Kidney glomerular epithelial cell (primary cell): ENCODE results near the gene CEACAM5.
A peak's percentile ranks its signal among the peaks of the same experiment; 100 is the strongest.
"Not testable (repeated sequence)": the region's sequence is repeated elsewhere in the genome, so short reads cannot be mapped to it uniquely, and the experiment has no call there.

Experiments
- DNase-seq: peaks from one replicate; lab custom pipeline; 2025; lab: John Stamatoyannopoulos, UW

The CEACAM5 gene

GRCh38 chr19:41700381-41701195 lies 7.8 kb upstream of the CEACAM5 start:
- DNase-seq = no peak

GRCh38 chr19:41701401-41702075 lies 6.9 kb upstream of the CEACAM5 start:
- no peak for DNase-seq

- DNase-seq = peak; percentile 5
These were observed 6.2 kb upstream of the CEACAM5 start for GRCh38 chr19:41702171-41702651.

- no peak for DNase-seq
These were observed 4.7 kb upstream of the CEACAM5 start for GRCh38 chr19:41703602-41704293.

- no peak for DNase-seq
These were observed 2.8 kb upstream of the CEACAM5 start for GRCh38 chr19:41705393-41706174.

- peak; percentile 10 for DNase-seq
These were observed 1.5 kb upstream of the CEACAM5 start for GRCh38 chr19:41706741-41707501.

- DNase-seq = no peak
These were observed 969 bp upstream of the CEACAM5 start for GRCh38 chr19:41707502-41707812.

GRCh38 chr19:41707871-41708371 lies 505 bp upstream of the CEACAM5 start:
- no peak for DNase-seq

- not testable (repeated sequence) for DNase-seq
These were observed 1.1 kb downstream of the CEACAM5 start for GRCh38 chr19:41709516-41709915.

- DNase-seq = no peak
These were observed 1.7 kb downstream of the CEACAM5 start for GRCh38 chr19:41709951-41710645.

- DNase-seq = no peak
These were observed 3.2 kb downstream of the CEACAM5 start for GRCh38 chr19:41711376-41712261.

GRCh38 chr19:41714598-41714997 lies 6.2 kb downstream of the CEACAM5 start:
- DNase-seq = no peak

GRCh38 chr19:41718761-41719160 lies 10.3 kb downstream of the CEACAM5 start:
- DNase-seq = no peak

- no peak for DNase-seq
These were observed 11.7 kb downstream of the CEACAM5 start for GRCh38 chr19:41720103-41720502.

- no peak for DNase-seq
These were observed 18.1 kb downstream of the CEACAM5 start for GRCh38 chr19:41726493-41726892.

GRCh38 chr19:41734156-41734555 lies 25.7 kb downstream of the CEACAM5 start:
- no peak for DNase-seq

GRCh38 chr19:41734585-41734984 lies 26.2 kb downstream of the CEACAM5 start:
- DNase-seq = no peak

GRCh38 chr19:41735071-41735600 lies 26.7 kb downstream of the CEACAM5 start:
- DNase-seq = no peak

- no peak for DNase-seq
These were observed 30.9 kb downstream of the CEACAM5 start for GRCh38 chr19:41739361-41739760.
